Measurements from ENCODE around the gene OTOP3.

GRCh38 chr17:74892974-74893911 is 42.5 kb upstream of the OTOP3 start, which contains the start of gene FADS6:
- no peak for TF ChIP-seq POLR2AphosphoS5 (IDR thresholded peaks at IDR 0.05)
- TF ChIP-seq EP300 (IDR thresholded peaks at IDR 0.05): no peak
